Heart left ventricle (tissue), 13 donors: ENCODE results near the gene DCAF15.

Experiments
- POLR2A ChIP-seq, 2 donors: fragments of 450-650 bp; IDR thresholded peaks; one replicate each; pipeline ENCODE4 v1.6.1; 2017; ENCODE audit warnings: antibody characterized with exemption in 2 of 2, mild to moderate bottlenecking in 2 of 2, moderate library complexity in 2 of 2
- TF ChIP-seq, protein P1 (sequence below), 12 donors: fragments of 200-600 bp; sonication (generic) in 4 of 12; IDR thresholded peaks; one replicate each; pipeline versions ENCODE4 v1.5.0 to v1.8.0; 2018 to 2022; ENCODE audit warnings: antibody characterized with exemption in 12 of 12, mild to moderate bottlenecking in 5 of 12
- donor health status: ischemic (EF 13 %, LVEDD 7.1; RV severe dilation, severe dysfunction).
- donor health status: DM: no; HTN: yes; CAD: no.
- donor health status: DM: no; HTN: no; CAD: no.
- donor health status: ischemic (EF 25% LVEDD 6.9; RV normal size, moderate dysfunction).
- donor health status: ischemic (EF 25% LVEDD 5.7; RV mildly dilated, moderate dysfunction).
- donor health status: ischemic (EF 35%, LVEDD 5.7; RV mildly dilated, moderate dysfunction).
- donor health status: nonischemic (EF 11% LVEDD 7.7; RV severe dilation, severe dysfunction).
- donor health status: DM: yes; HTN: yes; CAD: no.
- donor health status: PGD.
- donor health status: ischemic (EF 29% LVEDD 5.4; RV normal size, mild dysfunction).
- donor health status: nonischemic (EF 23%, LVEDD 6.1; RV moderate dilation, normal function).

DNA sequence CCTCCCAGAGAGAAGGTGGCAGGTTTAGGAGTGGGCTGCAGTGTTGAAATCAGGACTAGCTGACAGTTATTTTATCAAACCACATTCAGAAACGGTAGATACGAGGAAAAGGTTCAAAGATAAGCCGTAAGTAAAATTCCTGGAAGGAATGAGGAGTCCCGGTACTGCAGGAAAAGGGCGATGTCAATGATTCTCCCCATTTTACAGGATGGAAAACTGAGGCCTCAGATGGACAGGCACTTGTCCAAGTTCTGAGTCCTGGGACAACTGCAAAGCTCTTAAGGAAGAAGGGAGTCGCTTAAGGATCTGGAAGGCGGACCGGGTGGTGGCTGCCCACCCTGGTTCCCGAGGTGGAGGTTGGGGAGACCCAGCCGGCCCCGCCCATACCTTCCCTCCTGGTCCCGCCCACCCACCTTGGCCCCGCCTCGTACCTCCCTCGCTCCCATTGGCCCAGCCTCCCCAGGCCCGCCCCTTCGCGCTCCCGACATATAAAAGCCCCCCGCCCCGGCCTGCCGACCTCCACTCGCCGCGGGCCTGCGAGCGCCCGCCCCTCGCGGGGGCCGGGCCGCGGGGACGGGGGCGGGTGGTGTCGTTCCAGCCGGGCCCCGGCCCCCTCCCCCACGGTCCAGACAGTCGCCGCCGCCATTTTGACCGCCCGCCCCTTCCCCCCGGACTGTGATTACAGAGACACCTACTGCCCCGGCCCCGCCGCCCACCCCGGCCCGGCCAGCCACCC lies 53.2 kb downstream of the DCAF15 start:
- TF ChIP-seq, protein P1, sequence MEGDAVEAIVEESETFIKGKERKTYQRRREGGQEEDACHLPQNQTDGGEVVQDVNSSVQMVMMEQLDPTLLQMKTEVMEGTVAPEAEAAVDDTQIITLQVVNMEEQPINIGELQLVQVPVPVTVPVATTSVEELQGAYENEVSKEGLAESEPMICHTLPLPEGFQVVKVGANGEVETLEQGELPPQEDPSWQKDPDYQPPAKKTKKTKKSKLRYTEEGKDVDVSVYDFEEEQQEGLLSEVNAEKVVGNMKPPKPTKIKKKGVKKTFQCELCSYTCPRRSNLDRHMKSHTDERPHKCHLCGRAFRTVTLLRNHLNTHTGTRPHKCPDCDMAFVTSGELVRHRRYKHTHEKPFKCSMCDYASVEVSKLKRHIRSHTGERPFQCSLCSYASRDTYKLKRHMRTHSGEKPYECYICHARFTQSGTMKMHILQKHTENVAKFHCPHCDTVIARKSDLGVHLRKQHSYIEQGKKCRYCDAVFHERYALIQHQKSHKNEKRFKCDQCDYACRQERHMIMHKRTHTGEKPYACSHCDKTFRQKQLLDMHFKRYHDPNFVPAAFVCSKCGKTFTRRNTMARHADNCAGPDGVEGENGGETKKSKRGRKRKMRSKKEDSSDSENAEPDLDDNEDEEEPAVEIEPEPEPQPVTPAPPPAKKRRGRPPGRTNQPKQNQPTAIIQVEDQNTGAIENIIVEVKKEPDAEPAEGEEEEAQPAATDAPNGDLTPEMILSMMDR (IDR thresholded peaks at IDR 0.05) = no peak
- TF ChIP-seq POLR2A (IDR thresholded peaks at IDR 0.05) = peak in 1 of 2 donors; percentile 58
